NCI-H2029 treated with DMSO at 0.1 percent for 48 hours (cell line): Measurements from ENCODE around the gene RAB8B.

Experiments used
- DNase-seq: peaks from one replicate; lab custom pipeline; 2025; lab: John Stamatoyannopoulos, UW

The RAB8B gene

GRCh38 chr15:63313825-63314224 lies 124.4 kb downstream of the RAB8B start:
- no peak for DNase-seq

DNA sequence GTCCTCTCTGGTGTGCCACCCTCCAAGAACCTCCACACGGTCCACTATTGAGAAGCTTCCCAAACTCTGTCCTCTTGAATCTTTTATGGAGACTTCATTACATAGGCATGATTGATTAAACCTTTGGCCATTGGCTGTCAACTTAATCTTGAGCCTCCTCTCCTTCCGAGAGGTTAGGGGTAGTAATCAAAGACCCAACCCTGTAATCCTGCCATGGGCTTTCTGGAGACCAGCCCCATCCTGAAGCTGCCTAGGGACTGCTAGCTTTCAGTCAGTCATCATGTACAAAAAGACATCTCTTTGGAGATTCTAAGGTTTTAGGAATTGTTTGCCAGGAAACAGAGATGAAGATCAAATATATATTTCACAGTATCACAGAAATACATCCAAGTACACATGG lies 125.0 kb downstream of the RAB8B start:
- no peak for DNase-seq
